Ramos (cell line): Measurements from ENCODE around the gene NANOS2.

ENCODE experiments used
- in situ Hi-C: fragments of 300-500 bp; cut with MboI; formaldehyde crosslinking; loops from one replicate; pipeline ENCODE4 v1.14.3; 2022; ENCODE audit warnings: low sequenced_read_pairs; ENCODE audit not compliant: unreplicated experiment

The NANOS2 gene

DNA sequence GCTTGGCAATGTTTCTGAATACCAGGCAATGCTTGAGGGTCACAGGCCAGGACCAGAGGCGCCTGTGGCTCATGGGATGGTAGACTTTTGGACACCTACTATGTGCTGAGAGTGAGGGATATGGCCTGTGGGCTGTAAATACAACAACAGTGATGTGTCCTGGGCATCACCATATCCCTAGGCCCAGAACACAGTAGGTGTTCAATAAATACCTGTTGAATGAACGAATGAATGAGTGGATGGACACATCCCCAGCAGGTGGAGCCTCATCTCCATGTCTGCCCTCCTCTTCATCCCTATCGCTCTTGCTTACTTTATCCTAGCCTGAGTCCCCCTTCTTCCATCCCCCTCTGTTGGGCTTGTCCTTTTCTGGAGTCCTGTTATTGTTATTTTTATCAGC, 16.5 kb upstream of the NANOS2 start:
- in situ Hi-C loops, result no loop called here

DNA sequence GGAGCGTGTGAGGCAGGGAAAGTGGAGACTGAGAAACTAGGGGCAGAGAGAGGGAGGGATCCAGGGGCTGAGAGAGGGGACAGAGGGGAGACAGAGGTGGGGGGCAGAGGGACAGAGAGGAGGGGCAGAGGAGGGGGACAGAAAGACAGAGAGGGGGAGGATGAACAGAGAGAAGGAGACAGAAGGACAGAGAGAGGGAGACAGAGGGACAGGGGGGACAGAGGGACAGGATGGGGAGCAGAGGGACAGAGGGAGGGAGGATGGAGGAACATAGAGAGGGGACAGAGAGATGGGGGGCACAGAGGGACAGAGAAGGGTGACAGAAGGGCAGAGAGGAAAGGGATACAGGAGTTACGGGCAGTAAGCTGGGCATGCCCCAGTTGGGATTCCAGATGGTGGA, 14.7 kb upstream of the NANOS2 start:
- in situ Hi-C loops, result no loop called here

DNA sequence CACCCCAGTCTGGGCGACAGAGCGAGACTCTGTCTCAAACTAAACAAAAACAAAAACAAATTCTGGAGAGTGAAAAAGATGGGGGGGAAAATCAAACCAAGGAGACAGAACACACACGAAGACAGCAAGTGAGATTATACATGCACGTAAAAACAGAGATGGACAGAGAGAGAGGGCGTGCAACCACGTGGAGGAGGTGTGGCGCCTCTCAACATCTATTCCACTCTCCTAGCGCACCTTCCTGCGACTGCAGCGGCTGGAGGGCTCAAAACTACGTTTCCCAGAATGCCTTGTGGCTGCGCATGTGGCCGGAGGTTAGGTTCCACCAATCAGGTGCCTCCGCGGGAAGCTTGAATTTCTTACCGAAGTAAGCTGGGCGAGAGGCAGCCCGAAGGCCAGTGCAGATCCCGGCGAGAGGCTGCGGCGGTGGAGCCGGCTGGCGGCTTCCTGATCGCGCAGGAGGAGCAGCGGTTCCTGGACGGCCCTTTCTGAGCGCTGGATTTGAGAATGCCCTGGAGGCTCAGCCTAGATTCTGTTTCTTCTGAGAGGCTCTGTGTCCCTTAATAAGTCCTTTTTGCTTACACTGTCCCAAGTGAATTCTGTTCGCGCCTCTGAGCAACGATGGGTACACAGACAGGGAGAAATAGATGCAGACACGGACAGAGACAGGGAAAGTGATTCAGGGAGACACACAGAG, 13.1 kb upstream of the NANOS2 start:
- in situ Hi-C loops, result no loop called here

DNA sequence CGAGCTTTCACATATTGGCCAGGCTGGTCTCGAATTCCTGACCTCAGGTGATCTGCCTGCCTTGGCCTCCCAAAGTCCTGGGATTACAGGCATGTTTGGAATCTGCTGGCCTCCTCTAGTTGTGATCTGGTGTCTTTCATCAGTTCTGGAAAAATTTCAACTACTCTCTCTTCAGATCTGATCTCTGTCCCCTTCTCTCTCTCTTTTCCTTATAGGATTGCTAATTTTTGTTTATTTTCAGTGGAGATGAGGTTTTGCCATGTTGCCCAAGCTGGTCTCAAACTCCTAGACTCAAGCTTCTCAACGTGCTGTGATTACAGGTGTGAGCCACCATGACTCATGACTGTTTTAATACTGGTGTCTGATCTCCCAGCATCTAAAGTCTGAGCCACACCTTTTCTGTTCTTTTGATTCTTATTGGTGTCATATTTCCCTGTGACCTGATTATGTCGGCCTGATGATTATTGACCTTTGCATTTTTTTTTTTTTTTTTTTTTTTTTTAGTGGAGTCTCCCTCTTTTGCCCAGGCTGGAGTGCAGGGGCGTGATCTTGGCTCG, 10.4 kb upstream of the NANOS2 start:
- in situ Hi-C loops, result no loop called here

DNA sequence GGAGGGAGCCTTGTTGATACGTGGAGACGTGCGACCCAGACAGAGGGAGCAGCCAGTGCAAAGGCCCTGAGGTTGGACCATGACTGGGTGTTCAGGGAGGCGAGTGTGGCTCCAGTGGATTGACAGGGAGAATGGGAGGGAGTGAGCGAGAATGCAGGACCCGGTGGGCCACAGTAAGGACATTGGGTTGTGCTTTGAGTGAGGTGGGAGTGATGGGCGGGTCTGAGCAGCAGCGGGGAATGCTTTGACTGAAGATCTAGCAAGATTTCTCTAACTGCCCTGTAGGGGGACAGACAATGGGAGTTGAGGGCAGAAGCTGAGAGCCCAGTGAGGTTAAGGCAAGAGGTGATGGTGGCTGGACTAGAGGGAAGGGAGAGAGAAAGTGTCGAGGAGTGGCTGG, 7.7 kb upstream of the NANOS2 start:
- in situ Hi-C loops, result no loop called here

DNA sequence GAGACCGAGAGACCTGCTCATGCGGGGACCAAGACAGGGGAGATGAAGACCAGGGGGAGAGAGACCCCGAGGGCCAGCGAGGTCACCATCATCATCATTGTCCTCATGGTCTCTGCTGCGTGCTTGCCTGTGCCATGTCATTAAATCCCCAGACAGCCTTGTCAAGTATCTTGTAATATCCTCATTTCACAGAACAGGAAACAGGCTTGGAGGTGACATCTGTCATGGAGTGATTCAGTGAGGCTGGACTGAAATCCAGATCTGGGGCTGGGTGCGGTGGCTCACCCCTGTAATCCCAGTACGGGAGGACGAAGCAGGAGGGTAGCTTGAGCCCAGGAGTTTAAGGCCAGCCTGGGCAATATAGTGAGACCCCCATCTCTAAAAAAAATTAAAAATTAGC, 5.9 kb upstream of the NANOS2 start:
- in situ Hi-C loops, result no loop called here

DNA sequence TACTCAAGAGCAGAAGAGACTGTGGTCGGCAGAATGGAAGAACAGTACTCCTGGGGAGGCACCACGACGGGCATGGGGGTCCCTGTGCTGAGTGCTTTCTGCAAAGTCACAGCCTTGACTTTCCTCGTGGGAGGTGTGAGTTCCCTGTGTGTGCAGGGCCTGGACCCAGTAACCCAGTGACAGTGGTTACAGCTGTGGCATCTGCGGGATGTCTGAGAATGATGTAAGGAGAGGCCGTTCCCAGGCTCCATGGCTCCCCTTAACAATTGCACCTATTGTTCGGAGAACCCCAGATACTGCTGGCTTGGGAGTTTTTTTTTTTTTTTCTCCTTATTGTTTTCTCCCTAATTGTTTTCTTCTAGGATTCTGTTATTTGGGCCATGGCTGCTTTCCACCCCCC, 5.1 kb upstream of the NANOS2 start:
- in situ Hi-C loops, result no loop called here

DNA sequence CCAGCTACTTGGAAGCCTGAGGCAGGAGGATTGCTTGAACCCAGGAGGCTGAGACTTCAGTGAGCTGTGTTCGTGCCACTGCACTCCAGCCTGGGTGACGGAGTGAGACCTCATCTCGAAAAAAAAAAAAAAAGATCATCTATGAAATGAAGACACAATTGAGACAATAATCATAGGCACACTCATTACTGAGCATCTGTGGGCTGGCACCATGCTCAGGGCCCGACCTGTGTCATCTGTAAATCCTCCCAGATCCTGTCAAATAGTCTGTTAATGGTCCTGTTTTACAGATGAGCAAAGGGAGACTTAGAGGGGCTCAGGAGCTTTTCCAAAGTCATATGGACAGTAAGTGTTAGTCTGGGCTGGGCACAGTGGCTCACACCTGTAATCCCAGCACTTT, 4.1 kb upstream of the NANOS2 start:
- in situ Hi-C loops, result no loop called here

DNA sequence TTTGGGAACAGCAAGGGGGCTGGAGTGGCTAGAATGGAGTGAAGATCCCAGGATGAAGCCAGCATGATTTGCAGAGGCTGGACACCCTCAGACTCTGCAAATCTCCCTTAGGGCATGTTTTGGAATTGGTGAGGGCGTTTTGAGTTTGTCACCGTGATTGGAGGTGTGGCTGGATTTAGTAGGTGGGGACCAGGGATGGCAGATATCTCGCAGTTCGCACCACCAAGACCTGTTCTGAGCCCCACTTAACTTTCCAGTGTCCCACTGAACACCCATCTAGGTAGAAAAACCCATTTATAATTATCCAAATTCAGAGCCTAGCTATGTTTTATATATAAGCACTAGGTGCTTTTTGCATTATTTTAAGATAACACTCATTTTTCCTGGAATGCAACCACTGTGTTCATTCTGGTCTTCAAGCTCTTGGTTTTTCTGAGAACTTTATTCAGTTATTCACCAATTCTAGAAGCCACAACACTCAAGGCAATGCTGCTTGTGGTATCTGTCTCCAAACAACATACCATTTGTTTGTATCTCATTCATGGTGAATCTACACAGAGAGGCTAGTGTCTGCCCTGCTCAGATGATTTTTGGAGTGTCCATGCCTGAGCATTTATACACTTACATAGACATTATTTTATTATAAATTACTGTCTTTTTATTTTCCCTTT, 3.0 kb upstream of the NANOS2 start:
- in situ Hi-C loops, result no loop called here

DNA sequence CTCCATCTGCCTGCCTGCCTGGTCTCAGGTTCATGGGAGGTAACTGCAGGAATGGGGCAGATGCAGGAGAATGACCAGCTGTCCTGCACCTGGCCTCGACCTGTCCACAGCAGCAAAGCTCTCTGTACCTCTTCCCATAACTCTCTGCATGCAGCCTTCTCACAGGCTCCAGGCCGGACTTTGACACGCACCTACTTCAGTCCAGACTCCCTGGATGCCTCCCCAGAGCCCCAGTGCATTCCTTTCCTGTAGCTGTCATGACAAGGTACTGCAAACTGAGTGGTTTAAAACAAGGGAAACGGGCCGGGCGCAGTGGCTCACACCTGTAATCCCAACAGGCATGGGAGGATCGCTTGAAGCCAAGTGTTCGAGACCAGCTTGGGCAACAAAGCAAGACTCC, 3.3 kb downstream of the NANOS2 start:
- in situ Hi-C loops, result no loop called here

DNA sequence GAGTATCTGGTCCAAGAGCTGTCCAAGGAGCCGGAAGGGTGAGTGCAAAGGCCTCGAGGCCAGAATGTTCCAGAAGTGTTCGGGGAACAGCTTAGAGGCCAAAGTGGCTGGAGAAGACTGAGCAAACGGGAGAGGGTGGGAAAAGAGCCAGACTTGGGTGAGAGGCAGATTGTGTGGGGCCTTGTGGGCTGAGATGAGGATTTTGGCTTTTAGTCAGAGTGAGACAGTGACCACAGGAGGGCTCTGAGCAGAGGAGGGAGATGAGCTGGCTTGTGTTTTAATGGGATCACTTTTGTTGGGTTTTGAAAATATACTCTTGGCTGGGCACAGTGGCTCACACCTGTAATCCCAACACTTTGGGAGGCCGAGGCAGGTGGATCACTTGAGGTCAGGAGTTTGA, 5.6 kb downstream of the NANOS2 start:
- in situ Hi-C loops, result no loop called here

DNA sequence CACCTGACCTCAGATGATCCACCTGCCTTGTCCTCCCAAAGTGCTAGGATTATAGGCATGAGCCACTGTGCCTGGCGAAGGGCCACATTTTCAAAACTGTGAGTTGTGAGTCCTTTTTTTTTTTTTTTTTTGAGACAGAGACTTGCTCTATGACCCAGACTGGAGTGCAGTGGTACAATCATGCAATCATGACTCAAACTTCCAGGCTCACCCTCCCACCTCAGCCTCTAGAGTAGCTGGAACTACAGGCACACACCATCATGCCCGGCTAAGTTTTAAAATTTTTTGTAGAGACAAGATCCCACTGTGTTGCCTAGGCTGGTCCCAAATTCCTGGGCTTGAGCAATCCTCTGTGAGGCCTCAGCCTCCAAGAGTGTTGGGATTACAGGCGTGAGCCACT, 8.4 kb downstream of the NANOS2 start:
- in situ Hi-C loops, result no loop called here

DNA sequence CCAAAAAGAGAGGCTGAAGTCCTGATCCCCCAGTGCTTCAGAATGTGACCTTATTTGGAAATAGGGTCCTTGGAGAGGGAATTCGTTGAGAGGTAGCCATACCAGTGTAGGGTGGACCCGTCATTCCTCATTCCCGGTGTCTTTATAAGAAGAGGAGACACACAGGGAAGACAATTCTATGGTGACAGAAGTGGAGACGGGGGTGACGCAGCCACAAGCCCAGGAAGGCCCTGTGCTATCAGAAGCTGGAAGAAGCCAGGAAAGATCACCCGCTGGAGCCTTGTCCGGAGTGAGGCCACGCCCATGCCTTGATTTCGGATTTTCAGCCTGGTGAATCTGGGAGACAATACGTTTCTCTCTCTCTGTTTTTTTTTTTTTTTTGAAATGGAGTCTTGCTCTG, 9.6 kb downstream of the NANOS2 start:
- in situ Hi-C loops, result no loop called here

DNA sequence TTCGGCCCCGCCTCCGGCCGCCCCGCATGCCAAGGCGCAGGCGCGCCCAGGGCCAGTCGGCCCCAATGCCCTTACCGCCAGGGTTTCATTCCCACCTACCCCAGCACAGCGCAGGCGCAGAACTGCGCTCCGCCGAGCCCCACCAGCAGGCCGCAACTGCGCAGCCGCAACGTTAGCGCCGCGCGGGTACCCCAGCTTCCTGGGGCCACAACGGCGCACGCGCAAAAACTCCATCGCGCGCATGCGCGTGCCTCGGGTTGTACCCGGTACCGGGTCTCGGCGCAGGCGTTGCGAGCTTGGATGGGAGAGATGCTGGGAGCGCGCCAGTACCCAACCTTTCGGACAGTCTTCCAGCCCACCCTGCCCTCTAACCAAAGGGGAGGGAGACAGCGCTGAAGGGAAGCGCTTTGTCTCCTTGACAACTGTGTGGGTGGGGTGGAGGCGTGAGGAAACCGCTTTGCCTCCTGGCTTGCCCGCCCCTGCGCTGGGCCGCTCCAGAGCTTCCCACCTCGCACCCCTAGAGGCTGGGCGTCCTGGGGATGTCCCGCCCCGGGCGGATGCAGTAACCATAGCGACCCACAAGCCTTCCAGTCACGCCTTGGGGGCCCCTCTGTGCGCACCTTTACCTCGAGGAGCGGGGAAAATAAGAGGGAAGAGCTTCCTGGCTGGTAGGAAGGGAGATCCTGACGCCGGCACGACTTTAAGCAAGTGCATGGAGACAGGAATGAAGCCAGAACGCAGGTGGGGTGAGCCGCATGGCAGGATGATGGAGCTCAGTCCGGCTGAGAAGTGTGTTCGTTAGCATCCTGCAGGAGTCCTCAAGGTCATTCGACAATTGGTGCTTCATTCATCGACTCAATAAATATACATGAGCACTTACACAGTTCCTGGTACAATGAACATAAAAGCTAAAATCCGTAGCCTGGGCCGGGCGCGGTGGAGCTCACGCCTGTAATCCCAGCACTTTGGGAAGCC, 11.6 kb downstream of the NANOS2 start:
- in situ Hi-C loops, result no loop called here

DNA sequence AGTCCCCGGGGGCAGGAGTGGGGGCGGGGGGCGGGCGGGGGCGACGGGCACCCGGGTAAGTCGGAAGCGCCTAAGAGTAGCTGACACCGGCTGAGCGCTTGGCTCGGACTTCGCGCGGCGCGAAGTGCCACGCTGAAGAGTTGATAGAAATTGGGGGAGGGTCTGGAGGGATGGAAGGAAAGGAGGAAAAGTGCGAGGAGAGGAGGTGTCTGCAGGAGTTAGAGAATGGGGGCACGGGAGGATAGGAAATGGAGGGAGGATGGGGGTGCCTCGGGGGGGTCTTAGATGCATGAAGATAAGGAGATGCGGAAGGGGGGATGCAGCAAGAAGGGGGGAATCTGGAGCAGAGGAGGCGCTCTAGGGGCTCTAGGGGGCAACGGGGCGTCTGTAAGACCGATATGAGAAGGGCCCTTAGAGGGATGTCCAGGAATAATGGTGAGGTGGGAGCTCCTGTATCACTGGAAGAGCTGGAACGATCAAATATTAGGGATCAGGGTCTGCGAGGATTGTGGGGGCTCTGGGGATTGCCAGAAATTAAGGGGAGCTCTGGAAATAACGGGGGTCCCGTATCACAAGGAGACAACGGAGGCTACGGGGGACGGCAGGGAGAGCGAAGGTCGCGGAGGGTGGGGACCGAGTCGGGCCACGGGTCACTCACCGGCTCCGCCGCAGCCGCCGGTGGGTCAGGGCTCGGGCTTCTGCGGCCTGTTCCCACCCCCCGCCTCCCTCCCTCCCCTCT, 12.5 kb downstream of the NANOS2 start, which contains the start of gene MYPOP:
MYPOP (minus strand) TSS at position 702 of the 739 bp plus-strand sequence. CDS start 840 bp downstream, outside the sequence.
- in situ Hi-C loops, result no loop called here

DNA sequence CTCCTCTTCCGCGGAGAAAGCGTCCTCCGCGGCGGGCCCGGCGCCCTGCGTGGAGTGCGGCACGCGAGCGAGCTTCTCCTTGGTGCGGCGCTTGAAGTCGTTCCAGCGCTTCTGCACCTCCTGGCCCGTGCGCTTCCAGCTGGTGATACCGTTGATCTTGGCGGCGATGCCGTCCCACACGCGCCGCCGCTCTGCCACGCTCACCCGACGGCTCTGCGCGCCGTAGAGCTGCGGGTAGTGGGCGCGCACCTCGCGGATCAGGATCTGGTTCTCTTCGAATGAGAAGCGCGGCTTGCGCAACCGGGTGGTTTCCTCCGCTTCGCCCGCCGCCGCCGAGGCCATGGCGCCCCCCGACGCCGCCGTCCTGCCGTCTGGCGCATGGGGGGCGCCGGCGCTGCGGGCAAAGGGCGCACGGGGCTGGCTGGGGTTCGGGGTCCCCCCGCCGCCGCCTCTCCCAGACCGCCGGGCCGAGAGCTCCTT, 13.1 kb downstream of the NANOS2 start:
- in situ Hi-C loops, result no loop called here

DNA sequence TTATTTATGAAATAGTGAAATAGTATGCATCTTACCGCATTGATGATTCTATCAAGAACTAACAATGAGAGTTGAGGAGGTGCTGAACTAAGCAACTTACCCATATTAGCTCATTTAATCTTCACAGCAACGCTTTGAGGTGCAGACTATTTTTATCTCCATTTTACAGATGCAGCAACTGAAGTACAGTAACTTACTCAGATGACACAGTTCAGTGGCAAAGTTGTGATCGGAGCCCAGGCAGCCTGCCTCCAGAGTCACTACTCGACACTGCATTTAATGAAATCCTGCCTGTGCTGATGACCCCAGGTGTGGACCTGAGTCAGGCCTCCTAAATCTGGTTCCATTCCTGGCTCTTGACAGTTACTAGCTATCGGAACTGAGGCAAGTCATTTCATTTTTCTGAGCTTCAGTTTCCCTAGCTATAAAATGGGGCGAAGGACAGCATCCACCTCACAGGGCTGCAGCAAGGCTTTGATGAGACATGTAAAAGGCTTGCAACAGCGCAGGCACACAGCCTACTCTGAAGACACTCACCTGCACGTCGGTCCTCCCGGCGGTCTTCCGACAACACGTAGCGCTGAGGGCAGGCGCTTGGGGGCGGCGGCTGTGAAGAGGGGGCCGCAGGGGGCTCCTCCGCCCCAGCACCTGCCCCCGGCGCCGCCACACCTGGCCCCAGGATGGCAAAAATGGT, 13.7 kb downstream of the NANOS2 start:
- in situ Hi-C loops, result no loop called here

DNA sequence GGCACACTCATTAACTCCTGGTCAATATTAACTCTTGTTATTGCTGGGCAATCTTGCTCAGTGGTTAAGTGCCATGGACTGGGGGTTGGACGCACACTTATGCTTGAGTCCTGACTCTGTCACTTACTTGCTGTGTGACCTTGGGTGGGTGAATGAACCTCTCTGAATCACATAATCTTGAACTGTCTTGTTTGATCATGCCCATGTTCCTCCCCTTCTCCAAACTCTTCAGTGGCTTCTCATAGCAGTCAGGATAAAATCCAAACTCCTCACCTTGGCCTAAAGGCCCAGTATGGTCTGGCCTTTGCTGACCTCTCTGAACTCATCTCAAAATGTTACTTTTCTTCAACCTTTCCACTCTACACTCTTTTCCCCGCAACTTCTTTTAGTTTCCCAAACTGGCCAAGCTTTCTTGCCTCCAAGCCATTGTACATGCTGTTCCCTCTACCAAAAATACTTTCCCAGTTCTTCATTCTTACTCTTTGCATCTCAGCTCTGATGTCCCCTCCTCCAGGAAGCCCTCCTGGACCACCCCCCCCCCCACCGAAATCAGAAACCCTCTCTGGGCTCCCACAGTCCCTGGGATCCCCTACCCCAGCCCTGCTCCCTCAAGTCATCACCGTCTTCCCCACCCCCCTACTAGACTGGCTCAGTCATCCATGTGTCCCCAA, 14.5 kb downstream of the NANOS2 start:
- in situ Hi-C loops, result no loop called here

DNA sequence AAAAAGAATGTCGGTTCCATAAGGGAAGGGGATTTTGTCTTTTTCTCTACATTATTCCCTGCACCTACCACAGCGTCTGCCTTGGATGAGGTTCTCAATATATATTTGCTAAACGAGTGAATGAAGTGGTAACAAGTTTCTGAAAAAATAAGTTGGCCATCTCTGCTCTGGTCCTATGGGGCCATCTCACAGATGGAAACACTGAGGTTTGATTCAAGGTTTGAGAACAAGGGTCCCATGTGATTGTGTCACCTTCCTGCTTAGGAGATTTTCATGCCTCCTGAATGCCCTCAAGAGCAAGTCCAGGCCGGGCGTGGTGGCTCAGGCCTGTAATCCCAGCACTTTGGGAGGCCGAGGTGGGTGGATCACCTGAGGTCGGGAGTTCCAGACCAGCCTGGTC, 15.3 kb downstream of the NANOS2 start:
- in situ Hi-C loops, result no loop called here
